ENCODE results near the gene XRRA1.

DNA sequence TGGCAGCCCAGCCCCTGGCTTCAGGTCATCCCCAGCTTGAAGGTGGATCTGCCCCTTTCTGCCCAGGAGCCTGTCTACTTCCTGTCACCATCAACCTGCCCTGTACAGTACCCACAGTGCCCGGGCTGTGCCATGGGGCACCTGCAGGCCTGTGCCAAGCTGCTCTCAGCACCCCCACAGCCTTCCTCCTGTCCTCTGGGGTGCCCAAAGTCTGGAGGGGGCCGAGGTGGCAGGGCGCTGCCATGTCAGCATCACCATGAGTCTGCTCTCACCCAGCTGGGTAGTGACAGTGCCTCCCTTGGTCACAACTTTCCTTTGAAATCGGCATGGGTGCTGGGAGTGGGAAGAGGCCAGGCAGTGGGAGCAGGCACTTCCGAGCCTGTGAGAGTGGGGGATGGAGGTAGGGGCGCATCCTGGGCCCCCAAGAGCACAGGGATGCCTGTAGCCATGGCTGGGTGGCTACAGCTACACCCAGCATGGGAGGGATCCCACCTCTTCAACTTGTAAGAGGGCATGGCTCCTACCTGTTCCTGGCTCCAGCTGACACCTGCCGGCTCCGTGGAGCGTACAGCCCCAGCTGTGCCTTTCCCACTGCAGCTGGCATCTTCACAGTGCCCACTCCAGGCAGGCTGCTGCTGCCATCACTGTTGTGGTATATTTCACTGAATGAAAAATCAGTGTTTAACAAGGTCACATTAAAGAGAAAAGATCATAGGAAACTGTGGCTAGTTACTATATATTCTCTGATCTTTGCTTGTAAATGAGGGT is 157.4 kb downstream of the XRRA1 start:
- TF ChIP-seq POLR2A (IDR thresholded peaks at IDR 0.05), result no peak
- TF ChIP-seq, protein P1, sequence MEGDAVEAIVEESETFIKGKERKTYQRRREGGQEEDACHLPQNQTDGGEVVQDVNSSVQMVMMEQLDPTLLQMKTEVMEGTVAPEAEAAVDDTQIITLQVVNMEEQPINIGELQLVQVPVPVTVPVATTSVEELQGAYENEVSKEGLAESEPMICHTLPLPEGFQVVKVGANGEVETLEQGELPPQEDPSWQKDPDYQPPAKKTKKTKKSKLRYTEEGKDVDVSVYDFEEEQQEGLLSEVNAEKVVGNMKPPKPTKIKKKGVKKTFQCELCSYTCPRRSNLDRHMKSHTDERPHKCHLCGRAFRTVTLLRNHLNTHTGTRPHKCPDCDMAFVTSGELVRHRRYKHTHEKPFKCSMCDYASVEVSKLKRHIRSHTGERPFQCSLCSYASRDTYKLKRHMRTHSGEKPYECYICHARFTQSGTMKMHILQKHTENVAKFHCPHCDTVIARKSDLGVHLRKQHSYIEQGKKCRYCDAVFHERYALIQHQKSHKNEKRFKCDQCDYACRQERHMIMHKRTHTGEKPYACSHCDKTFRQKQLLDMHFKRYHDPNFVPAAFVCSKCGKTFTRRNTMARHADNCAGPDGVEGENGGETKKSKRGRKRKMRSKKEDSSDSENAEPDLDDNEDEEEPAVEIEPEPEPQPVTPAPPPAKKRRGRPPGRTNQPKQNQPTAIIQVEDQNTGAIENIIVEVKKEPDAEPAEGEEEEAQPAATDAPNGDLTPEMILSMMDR (IDR thresholded peaks at IDR 0.05), result no peak
